HG03039 (cell line): ENCODE results near the gene LDAH.

Experiments used
- ATAC-seq: cut with Tn5 transposase; IDR thresholded peaks from one replicate; pipeline ENCODE4 v1.9.1; 2021; ENCODE audit warnings: mild to moderate bottlenecking, moderate library complexity; ENCODE audit not compliant: unreplicated experiment

Gene LDAH

DNA sequence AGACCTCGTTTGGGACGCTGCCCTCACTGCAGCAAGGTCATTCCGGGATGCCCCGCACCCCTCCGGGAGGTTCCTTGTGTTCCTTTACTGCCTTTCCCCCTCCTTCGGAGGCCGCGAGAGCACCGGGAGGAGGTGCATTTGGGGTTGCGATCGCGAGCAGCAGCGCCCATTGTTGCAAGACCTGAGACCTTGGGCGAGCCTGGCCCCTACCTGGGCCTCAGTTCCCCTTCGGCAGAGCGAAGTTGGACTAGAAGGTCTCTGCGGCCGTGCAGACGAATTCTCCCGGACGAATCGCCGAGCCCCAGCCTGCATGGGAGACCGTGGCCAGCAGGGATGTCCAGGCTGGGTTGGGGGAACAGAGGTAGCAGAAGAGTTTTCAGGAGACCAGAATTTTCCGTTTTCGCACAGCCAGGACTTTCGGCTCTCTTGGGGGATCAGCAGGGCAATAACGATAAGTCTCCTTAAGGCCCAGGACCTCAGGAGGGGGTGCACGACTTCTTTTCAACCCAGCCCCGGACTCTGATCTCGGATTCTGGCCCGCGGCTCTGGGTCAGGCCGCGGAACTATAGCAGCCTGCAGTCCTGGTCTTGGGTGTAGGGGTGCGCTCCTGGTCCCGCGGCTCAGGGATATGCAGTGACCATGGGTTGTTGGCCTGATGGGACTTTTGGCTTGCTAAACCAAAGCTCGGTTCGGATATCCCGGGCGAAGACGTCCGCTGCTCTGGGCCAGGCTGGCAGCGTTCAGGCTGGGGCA is 153.2 kb downstream of the LDAH start:
- ATAC-seq = no peak

DNA sequence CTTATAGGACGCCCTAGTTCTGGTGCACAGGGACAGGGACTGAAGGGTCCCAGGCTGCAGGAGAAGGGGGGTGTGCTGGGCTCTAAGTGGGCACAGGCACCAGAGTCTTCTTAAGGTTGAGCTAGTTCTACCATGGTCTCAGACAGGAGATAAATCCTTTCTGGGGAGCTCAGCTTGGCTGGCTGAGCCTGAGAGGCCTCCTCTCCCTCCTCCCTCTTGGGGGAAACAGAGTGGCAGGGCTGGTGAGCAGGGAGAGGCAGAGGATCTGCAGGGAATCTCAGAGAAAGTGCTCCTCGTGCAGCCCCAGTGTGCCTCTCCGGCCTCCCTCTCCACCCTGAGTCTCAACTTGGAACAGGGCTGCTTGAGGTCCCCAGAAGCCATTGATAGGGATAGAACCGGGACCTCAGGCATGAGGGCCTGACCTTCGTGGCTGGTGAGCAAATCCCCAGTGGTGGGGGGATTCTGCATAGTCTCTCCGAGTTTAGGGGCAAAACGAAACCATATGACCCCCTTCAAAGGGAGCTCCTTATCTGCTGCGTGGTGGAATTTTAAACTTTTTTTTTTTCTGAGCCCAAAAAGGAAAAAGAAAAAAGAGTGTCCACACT is 153.9 kb downstream of the LDAH start:
- no peak for ATAC-seq

DNA sequence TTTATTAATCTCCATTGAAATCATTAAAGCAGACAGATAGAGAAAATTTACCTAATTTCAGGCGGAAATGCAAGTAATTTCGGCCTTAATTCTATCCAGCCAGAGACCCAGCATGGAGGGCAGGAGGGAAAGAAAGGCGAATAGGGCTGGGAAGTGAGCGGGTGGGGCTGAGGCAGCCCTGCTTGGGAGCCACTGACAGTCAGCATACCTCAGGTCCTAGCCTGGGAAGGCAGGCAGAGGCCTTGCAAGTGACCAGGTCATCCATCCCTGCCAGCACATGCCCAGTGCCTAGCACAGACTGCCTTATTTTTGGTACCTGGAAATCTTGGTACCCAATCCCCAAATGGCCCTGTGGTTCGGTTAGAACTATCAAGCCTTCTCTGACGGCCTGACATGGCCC is 154.4 kb downstream of the LDAH start:
- no peak for ATAC-seq

DNA sequence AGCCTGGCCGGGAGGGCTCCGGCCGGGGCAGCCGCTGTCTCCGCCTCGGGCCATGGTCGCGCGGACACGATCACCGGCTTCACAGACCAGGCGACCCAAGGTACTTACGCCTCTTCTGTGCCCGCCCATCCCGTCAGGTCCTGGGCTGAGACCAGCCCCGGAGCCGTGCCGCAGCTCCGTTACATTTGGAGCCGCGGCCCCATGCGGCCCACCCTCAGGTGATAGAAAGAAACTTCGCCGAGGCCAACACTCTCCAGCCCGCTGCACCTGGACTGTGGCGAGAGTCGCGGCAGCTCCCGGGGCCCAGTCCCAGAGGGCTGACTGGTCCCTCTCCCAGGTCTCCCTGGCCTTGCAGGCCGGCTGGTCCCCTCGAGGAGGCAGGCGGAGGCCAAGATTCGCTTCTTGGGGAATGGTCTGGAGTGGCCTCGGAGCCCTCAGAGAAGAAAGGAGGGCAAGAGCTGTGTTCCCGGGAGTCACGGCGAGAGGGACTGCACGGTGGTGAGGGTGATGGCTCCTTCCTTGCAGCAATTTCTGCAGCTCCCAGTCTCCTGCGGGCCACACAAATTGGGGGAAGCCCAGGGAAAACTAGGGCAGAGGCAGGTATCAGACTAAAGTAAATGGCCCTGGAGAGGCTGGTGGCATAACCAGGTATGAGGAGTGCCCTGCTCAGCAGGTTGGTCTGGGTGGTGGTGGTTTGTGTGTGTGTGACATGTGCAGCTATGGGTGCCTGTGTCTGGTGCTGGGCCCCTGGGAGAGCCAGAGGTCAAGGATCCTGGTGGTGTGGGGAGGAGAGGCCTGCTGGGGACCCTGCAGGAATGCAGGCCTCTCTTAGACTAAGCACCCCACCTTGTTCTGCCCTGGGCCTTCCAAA is 155.1 kb downstream of the LDAH start:
- no peak for ATAC-seq

DNA sequence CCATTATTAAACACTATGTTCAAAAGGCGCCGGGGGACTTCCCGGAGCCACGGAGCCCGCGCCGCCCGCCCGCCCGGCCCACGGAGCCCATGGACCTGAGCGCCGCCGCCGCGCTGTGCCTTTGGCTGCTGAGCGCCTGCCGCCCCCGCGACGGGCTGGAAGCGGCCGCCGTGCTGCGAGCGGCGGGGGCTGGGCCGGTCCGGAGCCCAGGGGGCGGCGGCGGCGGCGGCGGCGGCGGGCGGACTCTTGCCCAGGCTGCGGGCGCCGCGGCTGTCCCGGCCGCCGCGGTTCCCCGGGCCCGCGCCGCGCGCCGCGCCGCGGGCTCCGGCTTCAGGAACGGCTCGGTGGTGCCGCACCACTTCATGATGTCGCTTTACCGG is 155.8 kb downstream of the LDAH start:
- ATAC-seq = no peak

DNA sequence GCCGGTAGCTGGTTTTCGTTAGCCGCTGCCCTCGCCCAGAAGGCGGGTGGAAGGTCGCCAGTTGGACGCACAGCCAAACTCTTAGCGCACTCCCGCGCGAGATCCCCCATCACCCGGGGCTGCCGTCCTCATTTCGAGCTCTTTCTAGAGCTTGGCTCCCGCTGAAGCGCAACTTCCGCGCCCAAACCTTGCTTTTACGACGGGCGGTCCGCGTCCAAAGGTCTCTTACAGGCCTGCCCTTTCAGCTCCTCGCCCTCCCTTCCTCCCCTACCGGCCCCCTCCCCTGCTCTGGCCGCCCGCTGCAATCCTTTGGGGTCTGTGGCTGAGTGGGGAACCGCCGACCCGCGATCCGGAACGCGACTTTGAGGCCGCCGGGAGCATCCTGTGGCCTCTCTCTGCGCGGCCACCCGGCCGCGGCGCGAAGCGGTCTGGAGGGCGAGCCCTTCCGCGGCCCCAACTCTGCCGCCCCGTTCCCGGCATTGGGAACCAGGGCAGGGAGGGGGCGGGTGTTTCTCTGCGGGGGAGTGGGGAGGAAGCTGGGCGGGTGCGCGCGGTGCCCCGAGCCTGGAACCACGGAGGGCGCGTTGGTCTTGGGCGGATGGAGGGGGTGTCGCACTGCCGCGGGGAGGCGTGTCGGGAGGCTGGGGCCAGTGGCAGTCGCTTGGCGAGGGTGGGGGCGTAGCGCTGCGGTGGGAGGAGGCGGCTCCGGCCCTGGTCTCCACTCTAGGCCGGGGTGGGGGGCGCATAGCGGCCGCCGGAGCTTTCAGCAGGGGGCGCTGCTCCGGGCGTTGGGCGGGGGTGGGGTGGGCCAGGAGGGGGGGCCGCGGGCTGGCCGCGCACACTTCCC is 156.4 kb downstream of the LDAH start, which contains the start of gene GDF7:
TSS of gene GDF7 (plus strand) at position 841 of the 847 bp plus-strand sequence. CDS start 96 bp downstream, outside the sequence.
- ATAC-seq = no peak

DNA sequence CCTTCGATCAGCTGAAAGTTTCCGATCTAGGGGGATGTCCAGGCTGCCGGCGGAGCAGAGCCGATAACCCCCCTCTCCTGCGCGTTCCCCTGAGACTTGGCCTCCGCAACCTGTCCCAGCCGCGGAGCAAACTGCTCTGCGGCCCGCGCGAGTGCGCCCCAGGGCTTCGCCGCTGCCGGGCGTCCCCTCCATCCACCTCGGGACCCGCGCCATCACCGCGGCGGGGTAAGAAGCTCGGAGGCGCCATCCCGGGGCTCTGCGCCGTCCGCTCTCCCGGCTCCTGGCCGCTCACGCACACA is 156.9 kb downstream of the LDAH start:
- no peak for ATAC-seq

DNA sequence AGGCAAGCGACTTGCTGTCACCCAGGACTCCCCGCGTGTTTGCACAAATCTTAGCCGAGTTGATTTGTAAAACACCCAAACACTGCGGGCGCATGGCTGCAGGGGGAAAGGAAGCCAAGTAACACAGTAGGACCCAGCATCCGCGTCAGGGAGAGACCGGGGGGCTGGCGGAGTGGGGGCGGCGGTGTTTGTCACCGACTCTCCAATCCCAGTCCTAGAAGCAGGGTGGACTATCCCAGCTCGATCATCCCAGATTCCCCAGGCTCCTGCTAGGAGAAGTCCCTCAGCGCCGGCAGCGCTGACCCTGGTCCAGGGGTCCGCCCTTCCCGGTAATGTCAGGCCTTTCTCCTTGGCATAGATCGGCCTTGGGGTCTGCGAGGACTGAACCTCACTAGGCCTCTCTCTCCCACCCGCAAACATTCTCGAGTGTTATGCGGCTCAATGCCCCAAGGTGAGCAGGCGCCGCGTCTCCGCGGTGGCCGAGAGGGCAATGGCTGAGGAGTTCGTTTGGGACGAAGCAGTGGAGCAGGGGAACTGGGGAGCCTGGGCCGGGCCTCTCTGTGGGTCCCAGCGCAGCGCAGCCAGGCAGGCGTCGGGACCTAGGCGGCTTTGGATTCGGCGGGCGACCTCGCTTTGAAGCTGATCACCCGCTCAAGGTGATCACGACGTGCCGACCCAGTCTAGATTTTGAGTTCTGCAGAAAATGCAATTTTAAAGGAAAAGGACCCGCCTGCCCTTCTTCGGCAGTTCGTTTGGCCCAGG is 157.5 kb downstream of the LDAH start:
- ATAC-seq = no peak

DNA sequence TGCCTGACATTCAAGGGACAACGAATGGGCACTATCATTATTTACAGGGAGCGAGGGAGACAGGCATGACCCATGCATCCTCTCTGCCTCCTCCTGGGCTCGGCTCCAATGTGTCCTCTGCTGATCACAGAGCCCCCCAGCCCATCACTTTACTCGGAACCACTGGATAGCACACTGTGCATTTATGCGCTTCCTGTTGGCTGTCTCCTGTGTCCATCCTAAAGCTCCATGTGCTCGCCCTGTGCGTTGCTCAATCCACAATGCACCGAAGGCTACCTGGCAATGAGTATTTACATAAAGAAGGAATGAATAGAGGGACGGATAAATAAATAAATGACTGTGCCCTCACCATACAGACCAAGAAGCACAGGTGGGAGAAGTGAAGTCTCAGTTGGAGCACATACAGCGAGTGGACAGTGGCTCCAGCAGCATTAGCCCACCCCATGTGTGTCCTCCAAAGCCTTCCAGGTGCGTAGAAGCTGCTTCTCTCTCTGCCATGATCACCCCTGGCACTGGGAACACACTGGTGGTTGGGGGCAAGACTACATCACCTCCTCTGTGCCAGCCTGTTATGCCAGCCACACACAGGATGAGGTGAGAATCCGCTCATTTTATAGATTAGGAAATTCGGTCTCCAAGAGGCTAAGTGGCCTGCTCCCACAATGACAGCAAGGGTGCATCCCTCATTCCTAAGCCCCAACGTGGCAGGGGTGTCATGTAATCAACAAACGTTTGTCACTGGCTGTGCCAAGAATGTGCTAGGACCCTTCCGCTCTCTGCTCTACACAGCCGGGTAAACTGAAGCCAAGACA is 158.3 kb downstream of the LDAH start:
- no peak for ATAC-seq

DNA sequence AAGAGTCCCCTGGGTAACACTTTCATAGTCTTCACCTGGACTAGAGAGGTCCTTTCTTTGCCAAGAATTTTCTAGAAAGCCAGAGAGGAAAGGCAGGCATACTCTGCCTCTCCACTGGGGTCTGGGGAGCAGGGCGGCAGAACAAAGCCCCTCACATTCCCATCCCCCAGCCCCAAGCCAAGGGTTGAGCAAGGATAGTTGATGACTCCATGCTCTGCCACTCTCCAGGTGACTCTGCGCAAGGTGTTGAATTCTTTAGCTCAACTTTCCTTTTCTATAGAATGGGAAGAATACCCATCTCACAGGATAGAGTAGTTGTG is 158.9 kb downstream of the LDAH start:
- no peak for ATAC-seq

DNA sequence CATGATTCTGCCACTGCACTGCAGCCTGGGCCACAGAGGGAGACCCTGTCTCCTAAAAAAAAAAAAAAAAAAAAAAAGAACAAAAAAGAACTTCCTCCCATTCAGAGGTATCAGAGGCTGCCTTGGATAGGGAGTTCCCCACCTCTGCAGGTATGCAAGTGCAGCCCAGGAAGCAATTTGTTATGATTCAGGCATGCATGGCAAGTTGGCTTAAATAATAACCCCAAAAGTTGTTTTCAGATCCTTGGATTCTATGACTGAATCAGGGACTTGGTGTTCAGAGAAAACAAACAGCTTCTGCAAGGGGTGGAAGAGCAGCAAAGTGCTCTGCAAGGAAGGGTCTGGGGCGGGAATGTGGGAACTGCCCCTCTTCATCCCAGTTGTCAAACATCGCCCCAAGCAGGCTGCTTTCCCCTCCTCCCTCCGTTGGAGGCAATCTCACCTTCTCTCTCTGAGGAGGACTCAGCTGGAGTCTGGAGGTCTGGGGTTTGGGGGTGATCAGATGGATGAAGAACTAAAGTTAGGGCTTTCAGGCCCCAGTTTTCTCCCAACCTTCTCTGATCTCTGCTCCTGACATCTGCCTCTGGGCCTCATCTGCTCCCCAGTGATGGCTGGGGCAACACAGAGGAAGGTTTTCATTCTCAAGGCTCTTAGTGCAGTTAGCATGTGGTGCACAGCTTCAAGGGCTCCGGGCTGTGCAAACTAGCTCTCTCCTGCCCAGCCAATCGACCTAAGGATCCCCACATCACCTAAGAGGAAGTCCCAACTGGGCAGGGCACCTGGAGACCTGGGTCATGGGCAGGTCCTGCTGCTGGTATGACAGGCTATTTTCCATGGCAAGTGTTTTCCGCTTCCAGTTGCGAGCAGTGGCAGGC is 159.5 kb downstream of the LDAH start:
- no peak for ATAC-seq

DNA sequence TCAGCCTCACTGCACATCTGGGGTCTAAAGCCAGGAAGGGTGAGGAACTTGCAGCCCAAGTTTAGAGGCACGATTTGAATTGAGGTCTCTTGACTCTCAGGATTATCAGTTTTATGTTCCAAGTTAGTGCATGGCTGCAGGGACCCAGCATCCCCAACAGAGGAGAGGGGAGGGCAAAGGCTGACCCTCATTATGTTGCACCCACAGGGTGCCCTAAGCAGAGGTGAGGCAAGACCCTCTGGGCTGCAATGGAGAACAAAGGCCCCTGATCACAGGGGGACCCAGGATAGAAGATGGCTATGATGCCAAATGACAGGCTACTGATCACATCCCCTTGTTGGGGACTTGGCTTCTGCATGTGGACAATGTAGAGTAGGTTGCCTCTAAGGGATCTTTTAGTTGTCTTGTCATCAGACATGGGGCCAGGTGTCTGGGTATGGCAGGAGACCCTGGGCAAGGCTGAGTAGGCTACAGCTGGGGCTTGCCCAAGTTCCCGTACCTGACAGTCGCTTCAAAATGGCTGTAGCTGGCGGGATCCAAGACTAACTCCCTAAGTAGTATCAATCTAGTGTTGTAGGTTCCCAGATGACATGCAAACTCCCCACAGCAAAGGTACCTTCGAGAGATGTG is 160.5 kb downstream of the LDAH start:
- ATAC-seq = no peak

DNA sequence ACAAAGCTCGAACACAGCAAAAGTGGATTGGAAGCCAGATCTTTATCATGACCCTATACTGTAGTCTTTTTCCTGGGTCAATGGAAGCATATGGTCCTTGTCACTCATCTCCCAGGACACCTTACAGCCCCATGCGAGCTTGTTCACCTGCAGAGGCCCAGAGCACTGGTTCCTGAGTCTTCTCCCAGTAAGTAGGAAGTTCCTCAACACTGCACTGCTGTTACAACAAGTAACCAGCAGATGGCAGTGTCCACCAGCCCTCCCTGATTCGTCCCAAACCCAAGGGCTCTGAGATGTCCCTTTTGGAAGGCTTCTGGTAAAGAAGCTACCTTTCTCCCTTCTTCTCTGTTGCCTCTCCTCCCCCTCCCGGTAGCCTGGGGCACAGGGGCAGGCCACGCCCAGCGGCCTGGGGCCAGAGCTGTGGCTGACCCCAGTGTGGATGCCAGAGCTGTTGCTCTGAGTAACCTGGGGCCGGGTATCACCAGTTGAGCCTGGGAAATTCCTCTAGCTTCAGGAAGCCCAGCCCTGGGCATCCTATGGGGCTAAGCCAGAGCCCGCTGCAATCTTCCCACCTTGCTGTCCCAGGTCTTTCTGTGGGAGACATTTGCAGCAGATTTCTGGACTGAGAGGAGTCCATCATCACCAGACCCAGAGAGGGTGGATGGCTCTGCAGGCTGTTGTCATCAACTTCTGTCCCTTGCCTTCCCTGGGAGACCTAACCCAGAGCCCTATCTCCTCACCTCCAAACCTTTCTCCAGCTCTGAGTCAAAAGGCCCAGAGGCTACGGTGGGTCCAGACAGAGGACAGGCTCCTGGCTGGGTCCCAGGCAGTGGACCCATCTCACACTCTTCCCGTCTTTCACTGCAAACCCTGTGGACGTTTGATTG is 161.2 kb downstream of the LDAH start:
- peak; percentile 57 for ATAC-seq

DNA sequence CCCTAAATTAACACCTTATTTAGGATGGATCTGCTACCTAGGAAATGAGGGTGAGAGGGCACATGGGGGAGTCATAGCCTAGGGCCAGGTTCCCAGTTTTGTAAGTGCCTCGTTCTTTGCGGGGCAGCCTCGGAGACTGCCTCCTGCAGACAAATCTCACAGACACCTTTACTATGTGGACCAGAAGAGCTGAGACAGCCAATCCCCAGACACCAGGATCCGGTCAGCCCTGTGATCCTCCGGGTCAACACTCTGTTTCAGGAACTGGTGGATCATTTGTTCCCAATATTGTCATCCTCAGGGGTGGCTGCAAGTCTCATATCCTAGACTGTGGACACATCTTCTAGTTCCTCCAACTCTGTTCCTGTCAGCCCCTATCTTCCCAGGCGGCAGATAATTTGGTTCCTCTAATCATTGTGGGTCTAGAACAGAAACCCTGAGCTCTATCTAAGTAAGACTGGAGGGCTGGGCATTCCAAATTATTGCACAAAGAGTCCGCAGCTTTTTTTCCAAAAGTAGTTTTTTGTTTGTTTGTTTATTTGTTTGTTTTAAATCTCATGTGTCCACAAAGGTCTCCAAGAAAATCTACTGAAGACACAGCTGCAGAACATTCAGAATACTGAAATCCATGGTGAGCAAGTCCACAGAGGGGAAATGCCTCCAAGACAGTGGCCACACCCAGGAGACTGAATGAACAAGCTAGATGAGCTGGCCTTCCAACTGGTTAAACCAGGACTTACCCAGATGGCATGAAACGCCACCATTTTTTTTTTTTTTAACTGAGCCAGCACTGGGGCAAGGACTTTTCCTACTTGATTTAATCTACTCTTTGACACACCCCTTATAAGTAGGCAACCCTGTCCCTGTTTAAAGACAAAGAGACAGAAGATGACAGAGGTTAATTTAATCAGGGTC is 162.1 kb downstream of the LDAH start:
- ATAC-seq = no peak

DNA sequence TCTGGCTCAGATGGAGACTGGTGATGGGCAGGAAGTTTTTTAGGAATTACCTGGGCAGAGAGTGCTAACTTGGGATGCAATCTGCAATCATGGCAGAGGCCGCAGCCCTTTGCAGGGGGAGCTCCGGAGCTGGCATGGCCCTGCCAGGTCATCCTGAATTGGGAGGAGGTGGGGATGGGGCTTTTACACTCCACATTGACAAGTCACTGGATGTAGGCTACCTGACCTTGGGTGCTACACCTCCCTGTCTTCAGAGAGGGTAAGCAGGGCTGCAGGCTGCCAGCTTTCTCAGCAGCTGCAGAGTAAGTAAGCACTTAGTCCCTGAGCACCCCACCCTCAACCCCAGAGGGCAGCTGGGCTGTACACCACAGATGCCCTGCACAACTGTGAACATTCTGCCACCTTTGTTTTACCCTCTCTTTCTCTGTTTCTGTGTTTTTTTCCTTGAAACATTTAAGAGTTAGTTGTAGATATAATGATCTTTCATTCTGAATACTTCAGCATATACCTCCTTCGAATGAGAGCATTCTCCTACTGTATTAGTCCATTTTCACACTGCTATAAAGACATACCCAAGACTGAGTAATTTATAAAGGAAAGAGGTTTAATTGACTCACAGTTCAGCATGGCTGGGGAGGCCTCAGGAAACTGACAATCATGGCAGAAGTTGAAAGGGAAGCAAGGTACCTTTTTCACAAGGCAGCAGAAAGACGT is 165.2 kb downstream of the LDAH start:
- no peak for ATAC-seq

DNA sequence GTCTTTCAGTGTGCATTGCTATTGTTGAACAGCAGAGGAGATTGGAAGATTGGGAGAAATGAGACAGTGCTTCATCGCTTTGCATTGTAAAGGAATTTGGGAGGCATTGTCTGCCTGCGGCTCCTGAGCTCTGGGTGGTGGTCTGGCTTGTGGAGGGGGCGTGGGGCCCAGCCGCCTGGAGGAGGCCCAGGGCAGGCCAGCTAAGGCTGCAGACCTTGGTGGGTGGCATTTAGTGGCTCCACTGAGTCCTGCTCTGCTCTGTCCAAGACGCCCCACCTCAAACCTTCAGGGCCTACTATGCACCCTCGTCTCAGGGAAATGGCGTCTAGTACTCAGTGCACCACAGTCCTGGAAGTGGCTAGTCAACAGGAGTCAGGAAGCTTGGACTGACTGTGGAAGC is 166.3 kb downstream of the LDAH start:
- ATAC-seq = no peak
